Naive thymus-derived CD8-positive, alpha-beta T cell (primary cell): ENCODE data around the gene YBX2. TPM values are rescaled to one million over a fixed set of nuclear protein-coding genes. Genes with fewer than 3 reads are reported as not detected.

Experiments
- ATAC-seq, 2 donors: fragments of 150-1000 bp; cut with Tn5 transposase in 1 of 2; sonication (Bioruptor Pico), chemical (Tn5 transposase) in 1 of 2; 1 replicate in 1 of 2; 2 replicates in 1 of 2; pipeline ENCODE4 v1.10.0; 2021; ENCODE audit warnings: mild to moderate bottlenecking in 2 of 2, moderate library complexity in 2 of 2
- POLR2A ChIA-PET: fragments of 350-600 bp; sonication (Branson Sonifier 250); formaldehyde crosslinking; loops from one replicate; lab custom pipeline; 2021; ENCODE audit warnings: antibody characterized with exemption; lab: Charles Lee
- DNase-seq, 10 donors: peaks; one replicate each; pipeline versions ENCODE4 v3.0.0 to v3.0.0-alpha.2; 2020 to 2022
- H3K27ac Mint-ChIP-seq, 10 donors: one replicate each; pipeline ENCODE4 v1.8.0; 2020 to 2022; ENCODE audit warnings: mild to moderate bottlenecking in 10 of 10, mixed read lengths in 10 of 10, moderate library complexity in 4 of 10, inconsistent platforms in 1 of 10
- H3K27me3 Mint-ChIP-seq, 5 donors: one replicate each; pipeline ENCODE4 v1.8.0; 2021 to 2022; ENCODE audit warnings: mixed read lengths in 5 of 5
- H3K36me3 Mint-ChIP-seq, 3 donors: one replicate each; pipeline ENCODE4 v1.8.0; 2020 to 2022; ENCODE audit warnings: mixed read lengths in 3 of 3, mild to moderate bottlenecking in 2 of 3, inconsistent platforms in 1 of 3
- H3K4me1 Mint-ChIP-seq, 4 donors: one replicate each; pipeline ENCODE4 v1.8.0; 2021 to 2022; ENCODE audit warnings: mixed read lengths in 4 of 4
- H3K4me3 Mint-ChIP-seq, 10 donors: one replicate each; pipeline ENCODE4 v1.8.0; 2020 to 2022; ENCODE audit warnings: mild to moderate bottlenecking in 10 of 10, mixed read lengths in 10 of 10, moderate library complexity in 6 of 10, inconsistent platforms in 1 of 10
- H3K9me3 Mint-ChIP-seq, 9 donors: one replicate each; pipeline ENCODE4 v1.8.0; 2020 to 2022; ENCODE audit warnings: mixed read lengths in 9 of 9, mild to moderate bottlenecking in 3 of 9, inconsistent platforms in 1 of 9, moderate library complexity in 1 of 9
- polyA plus RNA-seq, 3 donors: library from polyadenylated mRNA; unstranded; fragments of 300-500 nt; fragmentation: Illumina TruSeq; gene quantifications; one replicate each; pipeline ENCODE4 v1.2.3, GENCODE V29; 2021
- total RNA-seq, 8 experiments: library from RNA in 2 of 8; stranded (reverse) in 2 of 8; gene quantifications; one replicate each; pipeline ENCODE4 v1.2.3 and lab custom pipeline; 2021 to 2026

The YBX2 gene
- total and polyA plus RNA-seq, 5 experiments from 2014 or later = 0.66 to 1.2 TPM; not detected in 3

GRCh38 chr17:7262192-7262934 is 32.1 kb downstream of the YBX2 start, which contains the start of gene CLDN7:
Gene CLDN7 (minus strand): TSS chr17:7262478. CDS start chr17:7262043, 435 bp downstream.
- H3K27ac Mint-ChIP-seq = peak within 1 kb of the TSS; percentile 70 to 94 (median 90)
- peaks cover 18 to 29% (median 26%) of the 10 kb centered on the region in 4 donors for H3K4me1 Mint-ChIP-seq
- peaks cover 0 to 15% (median 0%) of the 10 kb centered on the region in 3 donors for H3K36me3 Mint-ChIP-seq
- peak within 1 kb of the TSS; percentile 83 to 92 (median 88) for H3K4me3 Mint-ChIP-seq
- POLR2A ChIA-PET = interaction anchor here (0.6 to 3.2 kb wide), 11 partner anchors 20 to 985 kb away, joined by 3 to 9 read pairs (median 4); partner anchors contain the start of genes ACADVL, ACAP1, DLG4 and GABARAP
- peak in 4 of 10 donors; percentile 7 to 70 (median 24) for DNase-seq
- no peaks in the 10 kb centered on the region for H3K9me3 Mint-ChIP-seq
- ATAC-seq = peak; percentile 16 to 29
- peaks cover 0 to 6% (median 0%) of the 10 kb centered on the region in 5 donors for H3K27me3 Mint-ChIP-seq

- peak; percentile 59 to 61 for ATAC-seq
- peak in 8 of 10 donors; percentile 23 to 70 (median 40) for DNase-seq
- Mint-ChIP-seq H3K4me3 (peak overlapping the region; percentile 73 to 86 (median 80)), H3K27ac (peak overlapping the region; percentile 59 to 93 (median 86)), H3K9me3 (no peaks in the 10 kb centered on the region), H3K4me1 (peaks cover 19 to 30% (median 29%) of the 10 kb centered on the region in 4 donors), H3K36me3 (peaks cover 0 to 23% (median 0%) of the 10 kb centered on the region in 3 donors), H3K27me3 (peaks cover 0 to 3% (median 0%) of the 10 kb centered on the region in 5 donors)
- POLR2A ChIA-PET = interaction anchor here (0.6 to 3.2 kb wide), 13 partner anchors 11 to 287 kb away, joined by 3 to 9 read pairs (median 4); partner anchors contain the start of genes ACADVL, ACAP1, DLG4 and GABARAP
These were observed 32.9 kb downstream of the YBX2 start for GRCh38 chr17:7261379-7262191.

- Mint-ChIP-seq H3K27me3 (peaks cover 0 to 3% (median 0%) of the 10 kb centered on the region in 5 donors), H3K4me3 (peak overlapping the region; percentile 64 to 86 (median 77)), H3K9me3 (no peaks in the 10 kb centered on the region), H3K4me1 (peaks cover 19 to 33% (median 29%) of the 10 kb centered on the region in 4 donors), H3K36me3 (peaks cover 0 to 30% (median 0%) of the 10 kb centered on the region in 3 donors), H3K27ac (peak overlapping the region; percentile 53 to 93 (median 76))
- POLR2A ChIA-PET = interaction anchor here (0.7 to 3.2 kb wide), 13 partner anchors 10 to 123 kb away, joined by 3 to 17 read pairs (median 4); partner anchors contain the start of genes ACADVL, ACAP1, DLG4 and GABARAP
- peak; percentile 46 to 48 for ATAC-seq
- peak in 5 of 10 donors; percentile 19 to 71 (median 43) for DNase-seq
These were observed 33.6 kb downstream of the YBX2 start for GRCh38 chr17:7260651-7261378.

- ATAC-seq (no peak), DNase-seq (no peak)
- peak overlapping the region; percentile 53 to 93 (median 76) for H3K27ac Mint-ChIP-seq
- H3K27me3 Mint-ChIP-seq = peaks cover 0 to 3% (median 0%) of the 10 kb centered on the region in 5 donors
- no peaks in the 10 kb centered on the region for H3K9me3 Mint-ChIP-seq
- H3K4me3 Mint-ChIP-seq = peak overlapping the region; percentile 47 to 86 (median 69)
- H3K4me1 Mint-ChIP-seq = peaks cover 19 to 33% (median 29%) of the 10 kb centered on the region in 4 donors
- POLR2A ChIA-PET = interaction anchor here (0.7 to 3.0 kb wide), 6 partner anchors 10 to 122 kb away, joined by 3 to 17 read pairs (median 4); partner anchors contain the start of genes ACADVL, ACAP1, DLG4 and GABARAP
- H3K36me3 Mint-ChIP-seq = peaks cover 0 to 36% (median 0%) of the 10 kb centered on the region in 3 donors
These were observed 34.3 kb downstream of the YBX2 start for GRCh38 chr17:7260151-7260550.

GRCh38 chr17:7259555-7259889 is 34.9 kb downstream of the YBX2 start:
- H3K4me3 Mint-ChIP-seq = peak overlapping the region in 1 of 10 donors; percentile 66
- H3K4me1 Mint-ChIP-seq = peaks cover 19 to 33% (median 29%) of the 10 kb centered on the region in 4 donors
- peaks cover 0 to 42% (median 2%) of the 10 kb centered on the region in 3 donors for H3K36me3 Mint-ChIP-seq
- H3K27me3 Mint-ChIP-seq = peaks cover 0 to 3% (median 0%) of the 10 kb centered on the region in 5 donors
- POLR2A ChIA-PET = interaction anchor here (0.6 to 3.0 kb wide), 6 partner anchors 10 to 666 kb away, joined by 3 to 17 read pairs (median 5); partner anchors contain the start of genes ACADVL, ACAP1, DLG4 and GABARAP
- H3K9me3 Mint-ChIP-seq = no peaks in the 10 kb centered on the region
- peak overlapping the region; percentile 24 to 90 (median 53) for H3K27ac Mint-ChIP-seq
- no peak for DNase-seq
- ATAC-seq = no peak

GRCh38 chr17:7258731-7259554 is 35.5 kb downstream of the YBX2 start:
- peak overlapping the region in 2 of 10 donors; percentile 24 to 66 for H3K4me3 Mint-ChIP-seq
- peaks cover 18 to 31% (median 30%) of the 10 kb centered on the region in 4 donors for H3K4me1 Mint-ChIP-seq
- ATAC-seq = no peak
- peak overlapping the region; percentile 24 to 90 (median 60) for H3K27ac Mint-ChIP-seq
- no peak for DNase-seq
- peaks cover 0 to 48% (median 2%) of the 10 kb centered on the region in 3 donors for H3K36me3 Mint-ChIP-seq
- POLR2A ChIA-PET = interaction anchor here (0.6 to 3.0 kb wide), 5 partner anchors 9 to 667 kb away, joined by 4 to 17 read pairs (median 5); partner anchors contain the start of genes ACADVL, DLG4 and GABARAP
- peaks cover 0 to under 1% (median 0%) of the 10 kb centered on the region in 5 donors for H3K27me3 Mint-ChIP-seq
- no peaks in the 10 kb centered on the region for H3K9me3 Mint-ChIP-seq

GRCh38 chr17:7256766-7257456 is 37.5 kb downstream of the YBX2 start:
- Mint-ChIP-seq H3K4me3 (no peak overlapping the region), H3K4me1 (peaks cover 11 to 29% (median 27%) of the 10 kb centered on the region in 4 donors), H3K27me3 (no peaks in the 10 kb centered on the region), H3K9me3 (no peaks in the 10 kb centered on the region), H3K36me3 (peaks cover 0 to 59% (median 2%) of the 10 kb centered on the region in 3 donors), H3K27ac (peak overlapping the region in 6 of 10 donors; percentile 11 to 79 (median 63))
- DNase-seq (no peak), ATAC-seq (no peak)
- POLR2A ChIA-PET = interaction anchor here (0.7 to 1.6 kb wide), 2 partner anchors 14 to 89 kb away, joined by 3 to 5 read pairs; partner anchors contain the start of gene GABARAP

- Mint-ChIP-seq H3K36me3 (peaks cover 0 to 59% (median 2%) of the 10 kb centered on the region in 3 donors), H3K27me3 (no peaks in the 10 kb centered on the region), H3K27ac (peak overlapping the region in 6 of 10 donors; percentile 31 to 74 (median 54)), H3K4me1 (peaks cover 16 to 38% (median 34%) of the 10 kb centered on the region in 4 donors), H3K4me3 (peak overlapping the region in 4 of 10 donors; percentile 1 to 58 (median 49)), H3K9me3 (no peaks in the 10 kb centered on the region)
- POLR2A ChIA-PET = interaction anchor here (0.8 kb wide), 1 partner anchor 34 kb away, joined by 3 read pairs; no protein-coding TSS in a partner anchor
- ATAC-seq (no peak), DNase-seq (no peak)
These were observed 39.9 kb downstream of the YBX2 start for GRCh38 chr17:7254511-7254910.

GRCh38 chr17:7253082-7253481 is 41.4 kb downstream of the YBX2 start:
- POLR2A ChIA-PET = no interaction called here
- H3K27me3 Mint-ChIP-seq = no peaks in the 10 kb centered on the region
- DNase-seq (no peak), ATAC-seq (no peak)
- no peaks in the 10 kb centered on the region for H3K9me3 Mint-ChIP-seq
- H3K36me3 Mint-ChIP-seq = peaks cover 0 to 50% (median 2%) of the 10 kb centered on the region in 3 donors
- H3K4me1 Mint-ChIP-seq = peaks cover 22 to 51% (median 45%) of the 10 kb centered on the region in 4 donors
- peak overlapping the region; percentile 88 to 98 (median 95) for H3K4me3 Mint-ChIP-seq
- peak overlapping the region; percentile 90 to 100 (median 100) for H3K27ac Mint-ChIP-seq
